Measurements from ENCODE around the gene SRSF11. TPM values are rescaled to one million over a fixed set of nuclear protein-coding genes. Genes with fewer than 3 reads are reported as not detected.

The SRSF11 gene
- total and polyA plus RNA-seq, 2 of the 8 experiments (the other 6 are each of a cell fraction or from before 2014, with no cell fraction given): 183 to 260 TPM

GRCh38 chr1:70222716-70223235, 1.6 kb downstream of the SRSF11 start:
- peak overlapping the region; percentile 59 to 60; a peak in 3 of 4 replicates for H3K4me2 ChIP-seq (ENCODE audit: insufficient read depth in 1 of 2, low read depth in 2 of 2, low read length in 2 of 2)
- no peak overlapping the region for H2BK120ac ChIP-seq (replicated peaks; ENCODE audit: low read depth, low read length)
- H2AK5ac ChIP-seq (ENCODE audit: low read depth, low read length): no peak overlapping the region
- H4K8ac ChIP-seq (ENCODE audit: extremely low read depth, insufficient read depth, low read length): no peak overlapping the region
- H4K91ac ChIP-seq (replicated peaks; ENCODE audit: insufficient read length, low read length): no peak overlapping the region
- no peak overlapping the region for H2BK20ac ChIP-seq (ENCODE audit: low read length)
- no peaks in the 10 kb centered on the region for H3K23me2 ChIP-seq (ENCODE audit: low read depth, low read length)
- no peak overlapping the region for H2AFZ ChIP-seq (ENCODE audit: low read length)
- H3K9ac ChIP-seq (replicated peaks in 1 of 4; ENCODE audit: extremely low read depth in 1 of 4, low read depth in 3 of 4, low read length in 3 of 4): peak overlapping the region in 1 of 4 experiments; percentile 14; a peak in 1 of 7 replicates
- DNase-seq (ENCODE audit: low read depth in 1 of 2, low spot score in 2 of 2) (no peak), FAIRE-seq (no peak)
- 77% methylated on average over 3 of the region's 3 CpGs; no CpG with 5 or more reads in 1 of the 2 experiments for WGBS, 2 experiments (ENCODE audit: extremely low coverage in 1 of 2, insufficient coverage in 1 of 2, insufficient read length in 1 of 2, insufficient replicate concordance in 2 of 2, low coverage in 1 of 2, low lambda C conversion rate in 2 of 2, missing lambda C conversion rate in 1 of 2)
- peaks cover 27 to 84% of the 10 kb centered on the region in 2 experiments for H3K79me2 ChIP-seq (ENCODE audit: control insufficient read depth in 1 of 2, insufficient read depth in 2 of 2, low read length in 2 of 2)
- no peak overlapping the region for H2BK15ac ChIP-seq (ENCODE audit: low read length)
- ChIA-PET POLR2A (ENCODE audit: partially characterized antibody) (interaction anchor here (0.5 to 1.0 kb wide), 2 partner anchors 103 to 219 kb away, joined by 4 to 6 read pairs; no protein-coding TSS in a partner anchor), CTCF (ENCODE audit: partially characterized antibody) (interaction anchor here (1.0 kb wide), 1 partner anchor 92 kb away, joined by 3 read pairs; no protein-coding TSS in a partner anchor)
- H3K18ac ChIP-seq (ENCODE audit: extremely low read depth, low read length): no peak overlapping the region
- H2BK5ac ChIP-seq (ENCODE audit: low read depth, low read length): no peak overlapping the region
- H4K5ac ChIP-seq (ENCODE audit: insufficient read length, low read depth, low read length): no peak overlapping the region
- H3K4me1 ChIP-seq (replicated peaks in 1 of 4; ENCODE audit: control insufficient read depth in 3 of 4, insufficient read depth in 4 of 4, low read length in 3 of 4): no peaks in the 10 kb centered on the region
- no peak overlapping the region for H3K56ac ChIP-seq (replicated peaks; ENCODE audit: insufficient read length, low read depth, low read length)
- no peak overlapping the region for H3K14ac ChIP-seq (ENCODE audit: insufficient read length)
- no peaks in the 10 kb centered on the region for H3K79me1 ChIP-seq (ENCODE audit: low read depth, low read length)
- H3K9me3 ChIP-seq (ENCODE audit: insufficient read depth in 2 of 2, low read depth in 1 of 2, low read length in 1 of 2): no peaks in the 10 kb centered on the region
- peaks cover 5 to 45% (median 18%) of the 10 kb centered on the region in 4 experiments for H3K36me3 ChIP-seq (ENCODE audit: control insufficient read depth in 2 of 4, insufficient read depth in 4 of 4, low read length in 3 of 4)
- no peak overlapping the region for H3K23ac ChIP-seq (ENCODE audit: insufficient read length)
- no peak overlapping the region for H3K4ac ChIP-seq (replicated peaks; ENCODE audit: insufficient read length, low read depth, low read length)
- H3K4me3 ChIP-seq (ENCODE audit: extremely low read depth in 1 of 4, insufficient read depth in 2 of 4, low read depth in 3 of 4, low read length in 4 of 4): peak overlapping the region in 3 of 4 experiments; percentile 92 to 95 (median 93); a peak in 5 of 8 replicates
- peaks cover 10 to 11% of the 10 kb centered on the region in 2 experiments for H4K20me1 ChIP-seq (replicated peaks in 1 of 2; ENCODE audit: control insufficient read depth in 1 of 2, insufficient read depth in 2 of 2, low read length in 2 of 2)
- H2BK12ac ChIP-seq (ENCODE audit: low read depth, low read length): no peak overlapping the region
- no peaks in the 10 kb centered on the region for H3K27me3 ChIP-seq (replicated peaks in 1 of 4; ENCODE audit: control insufficient read depth in 3 of 4, extremely low read depth in 1 of 4, insufficient read depth in 3 of 4, low read length in 3 of 4)
- H3K27ac ChIP-seq (ENCODE audit: low read depth, low read length): no peak overlapping the region
- TF ChIP-seq SRF (IDR thresholded peaks at IDR 0.05; ENCODE audit: low read depth, low read length) (no peak), SP1 (IDR thresholded peaks at IDR 0.05; ENCODE audit: low read depth, low read length) (no peak), SIN3A (conservative IDR thresholded peaks at IDR 0.05 in 1 of 2, IDR thresholded peaks at IDR 0.05 in 1 of 2; ENCODE audit: low read depth in 1 of 2, low read length in 2 of 2) (no peak), NRF1 (IDR thresholded peaks at IDR 0.05; ENCODE audit: low read depth, low read length) (no peak), KDM1A (IDR thresholded peaks at IDR 0.05; ENCODE audit: borderline replicate concordance, low read length) (no peak), JUND (IDR thresholded peaks at IDR 0.05; ENCODE audit: low read length) (no peak), GTF2F1 (IDR thresholded peaks at IDR 0.05; ENCODE audit: borderline replicate concordance, low read depth, low read length) (no peak), USF2 (IDR thresholded peaks at IDR 0.05; ENCODE audit: low read length) (no peak), YY1 (IDR thresholded peaks at IDR 0.05; ENCODE audit: low read depth, low read length) (no peak), SIRT6 (IDR thresholded peaks at IDR 0.05; ENCODE audit: low read length) (no peak), CTBP2 (IDR thresholded peaks at IDR 0.05; ENCODE audit: borderline replicate concordance, insufficient read depth, insufficient read length, low read length) (no peak), RXRA (IDR thresholded peaks at IDR 0.05; ENCODE audit: insufficient read depth, low read depth, low read length) (no peak), POU5F1 (IDR thresholded peaks at IDR 0.05; ENCODE audit: low read depth, low read length) (no peak)
